Nephron progenitor cell (in vitro differentiated cells): ENCODE data around the gene TBC1D1.
"Not testable (repeated sequence)": the region's sequence is repeated elsewhere in the genome, so short reads cannot be mapped to it uniquely, and the experiment has no call there.

Experiments
- DNase-seq: peaks from one replicate; pipeline ENCODE4 v3.0.0; 2021
- H3K27ac Mint-ChIP-seq: 2 replicates; pipeline ENCODE4 v1.8.0; 2021; ENCODE audit warnings: mild to moderate bottlenecking, moderate library complexity, mixed read lengths
- H3K27me3 Mint-ChIP-seq: 2 replicates; pipeline ENCODE4 v1.8.0; 2021; ENCODE audit warnings: mild to moderate bottlenecking, low read depth, mixed read lengths; ENCODE audit not compliant: poor library complexity
- H3K36me3 Mint-ChIP-seq: 2 replicates; pipeline ENCODE4 v1.8.0; 2021; ENCODE audit warnings: low read depth, mixed read lengths
- H3K4me1 Mint-ChIP-seq: 2 replicates; pipeline ENCODE4 v1.8.0; 2021; ENCODE audit warnings: mixed read lengths
- H3K4me3 Mint-ChIP-seq: 2 replicates; pipeline ENCODE4 v1.8.0; 2021; ENCODE audit warnings: mild to moderate bottlenecking, moderate library complexity, mixed read lengths
- H3K9me3 Mint-ChIP-seq: 2 replicates; pipeline ENCODE4 v1.8.0; 2021; ENCODE audit warnings: mild to moderate bottlenecking, moderate library complexity, mixed read lengths
- TF ChIP-seq, protein P1 (sequence below): fragments of 200-600 bp; sonication (generic); IDR thresholded peaks from 2 replicates; pipeline ENCODE4 v1.5.0; 2021; ENCODE audit warnings: antibody characterized with exemption

Gene TBC1D1

DNA sequence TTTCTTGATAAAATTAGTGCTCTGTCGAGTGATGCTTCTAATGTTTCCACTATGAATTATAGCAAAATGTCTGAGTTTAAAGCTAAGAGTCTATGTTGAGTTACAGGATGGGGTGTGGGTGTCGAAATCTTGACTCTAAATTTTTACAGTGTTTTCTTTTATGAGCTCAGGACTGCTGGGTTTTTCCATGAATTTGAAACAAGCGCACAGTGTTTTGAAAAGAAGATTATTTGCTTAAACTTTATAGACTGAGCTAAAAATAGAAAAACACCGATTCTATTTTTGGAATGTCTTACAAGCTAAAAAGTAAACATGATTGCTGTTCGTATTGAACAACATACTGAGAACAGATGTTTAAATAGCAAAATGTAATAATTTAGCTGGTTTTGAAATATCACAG lies 76.9 kb downstream of the TBC1D1 start:
- TF ChIP-seq, protein P1, sequence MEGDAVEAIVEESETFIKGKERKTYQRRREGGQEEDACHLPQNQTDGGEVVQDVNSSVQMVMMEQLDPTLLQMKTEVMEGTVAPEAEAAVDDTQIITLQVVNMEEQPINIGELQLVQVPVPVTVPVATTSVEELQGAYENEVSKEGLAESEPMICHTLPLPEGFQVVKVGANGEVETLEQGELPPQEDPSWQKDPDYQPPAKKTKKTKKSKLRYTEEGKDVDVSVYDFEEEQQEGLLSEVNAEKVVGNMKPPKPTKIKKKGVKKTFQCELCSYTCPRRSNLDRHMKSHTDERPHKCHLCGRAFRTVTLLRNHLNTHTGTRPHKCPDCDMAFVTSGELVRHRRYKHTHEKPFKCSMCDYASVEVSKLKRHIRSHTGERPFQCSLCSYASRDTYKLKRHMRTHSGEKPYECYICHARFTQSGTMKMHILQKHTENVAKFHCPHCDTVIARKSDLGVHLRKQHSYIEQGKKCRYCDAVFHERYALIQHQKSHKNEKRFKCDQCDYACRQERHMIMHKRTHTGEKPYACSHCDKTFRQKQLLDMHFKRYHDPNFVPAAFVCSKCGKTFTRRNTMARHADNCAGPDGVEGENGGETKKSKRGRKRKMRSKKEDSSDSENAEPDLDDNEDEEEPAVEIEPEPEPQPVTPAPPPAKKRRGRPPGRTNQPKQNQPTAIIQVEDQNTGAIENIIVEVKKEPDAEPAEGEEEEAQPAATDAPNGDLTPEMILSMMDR: no peak
- H3K4me1 Mint-ChIP-seq: no peaks in the 10 kb centered on the region
- H3K27ac Mint-ChIP-seq: no peak overlapping the region
- no peak for DNase-seq
- peaks cover 4% of the 10 kb centered on the region for H3K27me3 Mint-ChIP-seq
- H3K9me3 Mint-ChIP-seq: peaks cover 16% of the 10 kb centered on the region
- H3K4me3 Mint-ChIP-seq: no peak overlapping the region
- H3K36me3 Mint-ChIP-seq: no peaks in the 10 kb centered on the region

DNA sequence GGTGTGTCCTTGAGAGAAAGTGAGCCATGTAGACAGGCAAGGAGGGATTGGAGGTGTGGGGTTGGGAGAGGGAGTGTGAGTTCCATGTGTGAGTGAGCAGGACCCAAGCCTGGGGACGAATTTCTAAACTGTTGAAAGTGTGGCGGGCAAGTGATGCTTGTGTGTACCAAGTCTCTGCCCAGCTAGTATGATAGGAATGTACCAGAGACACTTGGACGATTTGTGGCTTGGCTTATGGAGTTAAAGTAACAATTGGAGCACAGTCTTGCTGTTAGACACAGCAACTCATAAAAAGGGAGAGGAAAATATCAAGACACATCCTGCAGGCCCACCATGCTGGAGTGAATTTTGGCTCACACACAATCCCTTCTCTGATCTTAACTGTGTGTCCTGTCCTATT lies 77.9 kb downstream of the TBC1D1 start:
- H3K9me3 Mint-ChIP-seq: peaks cover 16% of the 10 kb centered on the region
- peaks cover 5% of the 10 kb centered on the region for H3K27me3 Mint-ChIP-seq
- no peaks in the 10 kb centered on the region for H3K36me3 Mint-ChIP-seq
- TF ChIP-seq, protein P1: no peak
- no peak overlapping the region for H3K27ac Mint-ChIP-seq
- DNase-seq: no peak
- H3K4me1 Mint-ChIP-seq: no peaks in the 10 kb centered on the region
- no peak overlapping the region for H3K4me3 Mint-ChIP-seq

DNA sequence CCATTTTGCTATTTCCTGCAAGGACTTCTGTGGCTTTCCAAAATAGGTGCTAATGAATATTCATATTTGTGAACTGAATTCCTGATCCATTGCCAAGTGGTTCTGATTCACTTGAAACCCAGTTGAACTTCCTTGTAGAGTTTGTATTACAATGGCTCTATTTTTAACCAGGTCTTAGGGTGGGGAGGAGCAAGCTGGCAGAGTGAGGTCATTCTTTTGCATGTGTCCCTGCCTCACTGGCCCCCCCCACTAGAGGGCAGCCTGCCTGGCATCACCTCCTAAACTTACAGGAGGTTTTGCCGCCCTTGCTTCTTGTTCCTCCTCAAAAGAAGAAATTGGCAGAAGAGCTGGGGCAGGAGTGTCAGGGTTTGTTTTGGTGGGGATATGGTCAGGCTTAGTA lies 79.8 kb downstream of the TBC1D1 start:
- H3K4me3 Mint-ChIP-seq: no peak overlapping the region
- peaks cover 5% of the 10 kb centered on the region for H3K27me3 Mint-ChIP-seq
- no peak overlapping the region for H3K27ac Mint-ChIP-seq
- no peaks in the 10 kb centered on the region for H3K4me1 Mint-ChIP-seq
- TF ChIP-seq, protein P1: no peak
- H3K9me3 Mint-ChIP-seq: peaks cover 20% of the 10 kb centered on the region
- H3K36me3 Mint-ChIP-seq: no peaks in the 10 kb centered on the region
- no peak for DNase-seq

DNA sequence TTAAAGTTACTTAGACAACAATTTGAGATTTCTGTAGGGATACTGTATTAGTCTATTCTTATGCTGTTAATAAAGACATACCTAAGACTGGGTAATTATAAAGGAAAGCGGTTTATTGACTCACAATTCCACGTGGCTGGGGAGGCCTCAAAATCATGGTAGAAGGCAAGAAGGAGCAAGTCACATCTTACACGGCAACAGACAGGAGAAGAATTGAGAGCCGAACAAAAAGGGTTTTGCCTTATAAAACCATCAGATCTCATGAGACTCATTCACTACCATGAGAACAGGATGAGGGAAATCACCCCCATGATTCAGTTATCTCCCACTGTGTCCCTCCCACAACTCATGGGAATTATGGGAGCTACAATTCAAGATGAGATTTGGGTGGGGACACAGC lies 80.3 kb downstream of the TBC1D1 start:
- Mint-ChIP-seq H3K27me3 (peaks cover 5% of the 10 kb centered on the region), H3K4me1 (peaks cover 4% of the 10 kb centered on the region), H3K27ac (no peak overlapping the region), H3K36me3 (no peaks in the 10 kb centered on the region), H3K9me3 (peaks cover 20% of the 10 kb centered on the region), H3K4me3 (no peak overlapping the region)
- DNase-seq: no peak
- TF ChIP-seq, protein P1: no peak

DNA sequence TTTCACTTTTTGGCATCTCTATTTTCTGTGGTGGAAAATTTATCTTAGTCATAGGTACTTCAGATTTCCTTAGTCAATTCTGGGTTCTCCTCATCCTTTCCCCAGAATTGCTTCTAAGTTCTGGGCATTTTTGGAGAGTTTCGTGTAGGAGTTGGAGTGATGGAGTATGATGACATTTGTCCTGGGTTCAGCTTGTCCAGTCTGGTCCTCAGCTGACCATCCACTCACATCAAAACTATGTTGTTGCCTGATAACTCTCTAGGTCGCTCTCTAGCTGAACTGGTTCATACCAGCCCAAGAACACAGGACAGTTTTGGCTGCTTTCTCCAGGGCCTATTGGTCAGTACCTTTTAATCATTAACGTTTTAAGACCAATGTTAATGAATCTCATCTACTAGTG lies 82.6 kb downstream of the TBC1D1 start:
- peaks cover 20% of the 10 kb centered on the region for H3K9me3 Mint-ChIP-seq
- peaks cover 17% of the 10 kb centered on the region for H3K4me1 Mint-ChIP-seq
- H3K4me3 Mint-ChIP-seq: no peak overlapping the region
- no peak overlapping the region for H3K27ac Mint-ChIP-seq
- peaks cover 5% of the 10 kb centered on the region for H3K27me3 Mint-ChIP-seq
- TF ChIP-seq, protein P1: no peak
- DNase-seq: no peak
- H3K36me3 Mint-ChIP-seq: no peaks in the 10 kb centered on the region

DNA sequence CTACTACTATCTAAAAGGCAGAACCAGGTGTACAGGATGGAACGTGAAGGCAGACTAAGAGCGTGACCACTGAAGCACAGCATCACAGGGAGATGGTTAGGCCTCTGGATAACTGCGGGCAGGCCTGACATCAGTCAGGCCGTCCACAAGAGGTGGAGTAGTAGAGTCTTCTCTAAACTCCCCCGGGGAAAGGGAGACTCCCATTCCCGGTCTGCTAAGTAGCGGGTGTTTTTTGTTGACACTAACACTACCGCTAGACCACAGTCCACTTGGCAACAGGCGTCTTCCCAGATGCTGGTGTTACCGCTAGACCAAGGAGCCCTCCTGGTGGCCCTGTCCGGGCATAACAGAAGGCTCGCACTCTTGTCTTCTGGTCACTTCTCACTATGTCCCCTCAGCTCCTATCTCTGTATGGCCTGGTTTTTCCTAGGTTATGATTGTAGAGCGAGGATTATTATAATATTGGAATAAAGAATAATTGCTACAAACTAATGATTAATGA lies 84.5 kb downstream of the TBC1D1 start:
- not testable (repeated sequence) for H3K36me3 Mint-ChIP-seq, DNase-seq, H3K27ac Mint-ChIP-seq, H3K27me3 Mint-ChIP-seq, H3K4me3 Mint-ChIP-seq
- H3K9me3 Mint-ChIP-seq: peaks cover 11% of the 10 kb centered on the region
- H3K4me1 Mint-ChIP-seq: peaks cover 18% of the 10 kb centered on the region
